Brain microvascular endothelial cell (primary cell): Measurements from ENCODE around the gene ZNF543.
"Not testable (repeated sequence)": the region's sequence is repeated elsewhere in the genome, so short reads cannot be mapped to it uniquely, and the experiment has no call there.

Source experiments
- DNase-seq: peaks from one replicate; pipeline ENCODE4 v3.0.0-alpha.2; 2020
- H3K27ac ChIP-seq: fragments of 250-450 bp; sonication (Bioruptor Pico); 2 replicates; pipeline ENCODE4 v1.5.1; 2020; ENCODE audit warnings: mild to moderate bottlenecking, moderate library complexity
- H3K27me3 ChIP-seq: fragments of 250-450 bp; sonication (Bioruptor Pico); replicated peaks from 2 replicates; pipeline ENCODE4 v1.5.1; 2020; ENCODE audit warnings: mild to moderate bottlenecking
- H3K36me3 ChIP-seq: fragments of 250-450 bp; sonication (Bioruptor Pico); replicated peaks from 2 replicates; pipeline ENCODE4 v1.5.1; 2020; ENCODE audit warnings: mild to moderate bottlenecking
- H3K4me3 ChIP-seq: 2 replicates; pipeline ENCODE4 v1.5.1; 2011; ENCODE audit warnings: low read depth, mild to moderate bottlenecking, control low read depth, low read length, moderate library complexity
- in situ Hi-C: cut with HindIII; loops from 2 replicates; pipeline ENCODE4 v1.10.0; 2017; ENCODE audit warnings: low sequenced_read_pairs, low pct_ligation_motif_present
- TF ChIP-seq, protein P1 (sequence below): IDR thresholded peaks from 2 replicates; pipeline ENCODE4 v1.5.1; 2011; ENCODE audit warnings: low read depth, mild to moderate bottlenecking, moderate library complexity, low read length, control low read depth, inconsistent platforms; ENCODE audit errors: missing control alignments

ZNF543 gene

GRCh38 chr19:57362419-57362818 lies 42.1 kb downstream of the ZNF543 start:
- TF ChIP-seq, protein P1, sequence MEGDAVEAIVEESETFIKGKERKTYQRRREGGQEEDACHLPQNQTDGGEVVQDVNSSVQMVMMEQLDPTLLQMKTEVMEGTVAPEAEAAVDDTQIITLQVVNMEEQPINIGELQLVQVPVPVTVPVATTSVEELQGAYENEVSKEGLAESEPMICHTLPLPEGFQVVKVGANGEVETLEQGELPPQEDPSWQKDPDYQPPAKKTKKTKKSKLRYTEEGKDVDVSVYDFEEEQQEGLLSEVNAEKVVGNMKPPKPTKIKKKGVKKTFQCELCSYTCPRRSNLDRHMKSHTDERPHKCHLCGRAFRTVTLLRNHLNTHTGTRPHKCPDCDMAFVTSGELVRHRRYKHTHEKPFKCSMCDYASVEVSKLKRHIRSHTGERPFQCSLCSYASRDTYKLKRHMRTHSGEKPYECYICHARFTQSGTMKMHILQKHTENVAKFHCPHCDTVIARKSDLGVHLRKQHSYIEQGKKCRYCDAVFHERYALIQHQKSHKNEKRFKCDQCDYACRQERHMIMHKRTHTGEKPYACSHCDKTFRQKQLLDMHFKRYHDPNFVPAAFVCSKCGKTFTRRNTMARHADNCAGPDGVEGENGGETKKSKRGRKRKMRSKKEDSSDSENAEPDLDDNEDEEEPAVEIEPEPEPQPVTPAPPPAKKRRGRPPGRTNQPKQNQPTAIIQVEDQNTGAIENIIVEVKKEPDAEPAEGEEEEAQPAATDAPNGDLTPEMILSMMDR, result no peak
- in situ Hi-C loops, result no loop called here

DNA sequence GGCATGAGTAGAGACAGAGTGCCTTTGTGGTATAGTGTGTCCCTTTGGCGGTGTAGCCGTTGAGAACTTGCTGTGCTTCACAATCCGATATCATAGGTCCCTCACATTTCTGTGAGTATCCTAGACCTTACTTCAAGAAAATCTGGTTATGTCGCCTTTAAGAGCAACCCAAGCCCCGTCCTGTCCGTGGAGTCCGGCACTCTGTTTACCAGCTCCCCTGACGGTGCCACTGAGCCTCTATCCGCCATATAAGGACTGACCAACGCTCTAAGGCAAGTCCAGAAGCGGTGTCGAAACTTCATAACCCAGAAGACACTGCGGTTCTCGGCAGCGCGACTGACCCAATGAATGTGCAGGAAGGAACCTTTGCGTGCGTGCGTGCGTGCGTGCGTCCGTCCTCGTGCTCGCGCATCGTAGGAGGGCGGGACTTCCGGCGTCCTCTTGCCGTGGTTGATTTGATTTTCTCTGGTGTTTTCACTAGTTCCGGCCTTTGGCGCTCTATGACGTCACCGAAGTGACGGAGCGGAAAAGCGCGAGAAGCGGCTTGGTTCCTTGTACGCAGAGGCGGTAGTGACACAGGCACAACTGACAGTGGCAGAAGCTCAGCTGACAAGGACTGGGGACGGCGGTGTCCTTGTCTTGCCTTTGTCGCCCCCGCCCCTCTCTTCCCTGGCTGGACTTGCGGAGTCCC lies 42.9 kb downstream of the ZNF543 start, which contains the start of the genes TRAPPC2B and ZNF547:
Gene TRAPPC2B (plus strand): TSS at position 555 of the 691 bp plus-strand sequence. CDS start 1,283 bp downstream, outside the sequence.
Gene ZNF547 (plus strand): TSS at position 555 of the 691 bp plus-strand sequence. CDS start 5,005 bp downstream, outside the sequence.
- H3K27me3 ChIP-seq, result no peaks in the 10 kb centered on the region
- in situ Hi-C loops, result no loop called here
- DNase-seq, result peak; percentile 100

More at GRCh38 chr19:57362419-57362818, 42.1 kb downstream of the ZNF543 start:
- peak overlapping the region; percentile 79 for H3K4me3 ChIP-seq
- H3K36me3 ChIP-seq, result peaks cover 6% of the 10 kb centered on the region
- no peaks in the 10 kb centered on the region for H3K27me3 ChIP-seq
- DNase-seq, result no peak
- peak overlapping the region; percentile 69 for H3K27ac ChIP-seq

GRCh38 chr19:57363688-57364181 lies 43.5 kb downstream of the ZNF543 start:
- TF ChIP-seq, protein P1, result no peak
- DNase-seq, result peak; percentile 18
- Histone ChIP-seq H3K27ac (peak overlapping the region; percentile 73), H3K4me3 (peak overlapping the region; percentile 79), H3K27me3 (no peaks in the 10 kb centered on the region), H3K36me3 (no peaks in the 10 kb centered on the region)
- in situ Hi-C loops, result no loop called here

More for the DNA sequence above, 42.9 kb downstream of the ZNF543 start, which contains the start of the genes TRAPPC2B and ZNF547:
- TF ChIP-seq, protein P1, result no peak
- Histone ChIP-seq H3K36me3 (no peaks in the 10 kb centered on the region), H3K27ac (peak within 1 kb of the TSS; percentile 73), H3K4me3 (peak within 1 kb of the TSS; percentile 79)

- TF ChIP-seq, protein P1, result no peak
- Histone ChIP-seq H3K27ac (no peak overlapping the region), H3K27me3 (no peaks in the 10 kb centered on the region), H3K4me3 (no peak overlapping the region), H3K36me3 (no peaks in the 10 kb centered on the region)
- DNase-seq, result no peak
- in situ Hi-C loops, result no loop called here
Measured at GRCh38 chr19:57366776-57367175, 46.5 kb downstream of the ZNF543 start.

DNA sequence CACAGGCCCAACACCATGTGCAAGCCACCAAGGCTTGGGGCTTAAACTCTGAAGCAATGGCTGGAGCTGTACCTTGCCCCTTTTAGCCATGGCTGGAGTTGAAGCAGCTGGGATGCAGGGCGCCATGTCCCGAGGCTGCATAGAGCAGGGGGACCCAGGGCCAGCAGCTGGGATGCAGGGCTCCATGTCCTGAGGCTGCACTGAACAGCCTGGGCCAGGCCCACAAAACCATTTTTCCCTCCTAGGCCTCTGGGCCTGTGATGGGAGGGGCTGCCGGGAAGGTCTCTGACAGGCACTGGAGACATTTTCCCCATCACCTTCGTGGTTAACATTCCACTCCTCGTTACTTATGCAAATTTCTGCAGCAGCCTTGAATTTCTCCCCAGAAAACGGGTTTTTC lies 53.9 kb downstream of the ZNF543 start:
- TF ChIP-seq, protein P1, result no peak
- no peak for DNase-seq

DNA sequence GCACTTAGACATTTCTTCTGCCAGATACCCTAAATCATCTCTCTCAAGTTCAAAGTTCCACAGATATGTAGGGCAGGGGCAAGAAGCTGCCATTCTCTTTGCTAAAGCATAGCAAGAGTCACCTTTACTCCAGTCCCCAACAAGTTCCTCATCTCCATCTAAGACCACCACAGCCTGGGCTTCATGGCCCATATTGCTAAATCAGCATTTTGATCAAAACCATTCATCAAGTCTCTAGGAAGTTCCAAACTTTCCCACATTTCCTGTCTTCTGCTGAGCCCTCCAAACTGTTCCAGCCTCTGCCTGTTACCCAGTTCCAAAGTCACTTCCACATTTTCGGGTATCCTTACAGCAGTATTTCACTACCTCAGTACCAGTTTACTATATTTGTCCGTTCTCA lies 54.4 kb downstream of the ZNF543 start:
- not testable (repeated sequence) for H3K27ac ChIP-seq, DNase-seq

More for the DNA sequence above, 53.9 kb downstream of the ZNF543 start:
- Histone ChIP-seq H3K27ac (no peak overlapping the region), H3K36me3 (peaks cover 36% of the 10 kb centered on the region), H3K27me3 (no peaks in the 10 kb centered on the region), H3K4me3 (no peak overlapping the region)
- in situ Hi-C loops, result no loop called here

More for the DNA sequence above, 54.4 kb downstream of the ZNF543 start:
- peaks cover 36% of the 10 kb centered on the region for H3K36me3 ChIP-seq
- H3K4me3 ChIP-seq, in situ Hi-C loops, H3K27me3 ChIP-seq: not testable (repeated sequence)
